HG02884 (cell line): ENCODE results near the gene RHBDD1.
"Not testable (repeated sequence)": the region's sequence is repeated elsewhere in the genome, so short reads cannot be mapped to it uniquely, and the experiment has no call there.

ENCODE experiments used
- ATAC-seq: cut with Tn5 transposase; IDR thresholded peaks from one replicate; pipeline ENCODE4 v1.9.1; 2021; ENCODE audit warnings: mild to moderate bottlenecking, moderate library complexity; ENCODE audit not compliant: unreplicated experiment

The RHBDD1 gene

GRCh38 chr2:226799211-226799975 lies 36.5 kb upstream of the RHBDD1 start, which contains the start of gene IRS1:
IRS1 (minus strand) TSS chr2:226799820; CDS start chr2:226798738, 1,082 bp downstream.
- peak; percentile 33 for ATAC-seq

DNA sequence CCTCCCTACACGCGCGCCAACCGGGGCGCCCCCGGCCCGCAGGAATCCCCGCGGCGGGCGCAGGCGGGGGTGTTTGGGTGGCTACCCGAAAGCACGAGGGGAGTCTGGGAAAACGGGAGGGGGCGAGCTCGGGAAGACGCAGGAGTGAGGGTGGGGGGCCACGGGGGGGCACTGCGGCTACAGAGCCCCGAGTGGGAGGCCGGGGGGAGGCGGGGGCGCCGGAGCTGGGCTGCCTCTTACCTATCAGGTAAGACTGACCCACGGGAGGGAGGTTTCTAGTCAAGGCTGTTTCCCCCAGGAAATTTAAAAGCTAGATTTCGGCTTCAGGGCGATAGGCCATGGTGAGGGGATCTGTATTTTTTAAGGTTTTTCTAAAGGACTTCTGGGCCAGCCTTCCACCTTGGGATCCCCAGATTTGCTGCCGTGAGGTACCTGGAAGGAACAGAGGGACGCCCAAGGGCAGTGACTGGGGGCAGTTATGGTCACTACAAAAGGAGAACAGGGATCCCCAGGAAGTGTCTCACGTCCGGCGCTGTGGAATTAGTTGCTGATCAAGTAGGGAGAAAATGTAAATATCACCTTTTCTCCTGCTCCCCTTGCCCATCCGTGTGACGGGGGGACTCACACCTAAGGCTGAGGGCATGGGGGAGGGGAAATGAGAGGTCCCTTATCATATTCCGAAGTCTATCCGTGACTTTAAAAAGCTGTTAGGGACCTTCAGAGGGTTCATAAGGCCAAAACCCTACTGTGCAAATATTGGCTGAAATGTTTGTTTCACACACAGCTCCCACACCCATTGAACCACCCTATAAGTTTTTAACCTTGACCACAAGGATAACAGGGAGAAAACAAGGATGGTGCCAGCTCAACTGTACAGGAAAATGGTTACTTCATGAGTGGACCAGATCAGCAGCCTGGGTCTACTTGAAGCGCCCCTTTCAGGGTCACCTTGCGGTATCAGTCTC lies 35.6 kb upstream of the RHBDD1 start:
- no peak for ATAC-seq

DNA sequence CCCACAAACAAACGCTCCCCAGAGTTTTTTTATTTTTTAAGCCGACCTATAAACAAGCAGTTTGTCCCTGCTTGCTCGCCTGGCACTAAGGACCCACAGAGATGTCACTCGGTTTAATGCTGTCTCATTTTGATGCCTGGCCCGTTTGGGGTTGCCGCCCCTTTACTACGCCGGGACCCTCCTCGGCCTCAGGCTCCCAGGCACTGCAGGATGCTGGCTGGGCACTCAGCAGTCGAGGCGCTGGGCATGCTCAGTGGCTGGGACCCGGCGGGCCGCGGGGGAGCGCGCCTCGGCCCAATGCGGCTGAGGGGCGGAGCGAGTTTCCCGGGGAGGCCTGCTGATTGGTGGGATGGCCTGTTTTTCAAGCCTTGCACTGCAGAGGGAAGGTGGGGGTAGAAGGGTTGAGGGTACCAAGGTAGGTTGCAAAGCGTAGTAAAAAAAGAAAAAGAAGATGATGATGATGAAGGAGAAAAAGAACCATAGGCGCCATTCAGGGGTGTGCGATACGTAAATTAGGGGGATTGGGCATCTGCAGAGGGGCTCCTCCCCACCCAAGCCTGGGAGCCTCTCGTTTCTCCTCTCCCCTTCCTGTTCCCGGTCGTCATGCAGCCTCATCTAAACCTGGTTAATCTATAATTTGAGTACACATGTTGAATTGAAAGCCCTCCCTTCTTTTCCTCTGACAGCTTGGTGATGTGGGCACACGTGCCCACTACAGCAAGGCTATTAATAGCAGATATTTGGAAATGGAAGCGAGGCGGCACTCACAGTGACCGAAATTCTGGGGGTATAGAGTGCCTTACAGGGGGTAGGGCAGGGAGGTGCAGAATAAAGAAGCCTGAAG lies 34.7 kb upstream of the RHBDD1 start:
- peak; percentile 76 for ATAC-seq

GRCh38 chr2:226802573-226802972 lies 33.3 kb upstream of the RHBDD1 start:
- no peak for ATAC-seq

DNA sequence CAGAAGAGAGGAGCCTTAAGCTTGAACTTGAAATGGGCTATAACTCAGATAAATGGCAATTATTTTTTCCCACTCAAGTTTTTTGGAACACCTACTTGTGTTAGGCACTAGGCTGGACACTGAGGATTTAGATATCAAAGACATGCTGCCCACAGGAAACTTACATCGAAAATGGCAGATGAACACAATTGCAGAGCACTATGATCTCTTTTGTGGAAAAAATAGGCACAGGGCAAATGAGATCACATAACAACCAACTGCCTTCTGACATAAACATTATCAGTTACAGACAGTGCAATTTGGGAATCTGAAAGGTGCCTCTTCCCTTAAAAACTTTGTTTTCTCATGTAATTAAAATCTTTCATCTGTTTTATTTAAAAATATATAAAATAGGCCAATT lies 32.4 kb upstream of the RHBDD1 start:
- no peak for ATAC-seq

DNA sequence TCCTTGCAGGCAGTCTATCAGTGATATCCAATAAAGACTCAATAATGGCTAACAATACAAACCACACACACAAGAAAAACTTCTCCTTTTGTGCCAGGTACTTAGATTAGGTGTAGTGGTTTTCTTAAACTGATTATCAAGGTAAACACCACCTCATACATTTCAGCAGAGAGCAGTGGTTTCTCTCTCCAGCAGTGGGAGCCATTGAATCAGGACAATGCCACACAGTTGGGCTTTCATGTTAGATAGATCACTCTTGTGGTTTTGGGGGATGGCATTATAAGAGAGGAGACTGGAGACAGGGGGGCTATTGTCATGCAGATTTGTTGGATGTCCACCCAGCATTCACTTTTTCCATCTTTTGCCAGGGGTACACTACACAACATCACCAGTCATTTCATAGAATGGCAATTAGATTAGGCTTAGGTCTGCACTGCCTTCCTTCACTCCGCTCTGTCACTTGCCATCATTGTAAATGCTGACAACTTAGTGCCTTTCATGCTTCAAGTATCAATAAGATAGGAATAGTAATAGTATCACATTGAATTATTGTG lies 22.6 kb upstream of the RHBDD1 start:
- no peak for ATAC-seq

- no peak for ATAC-seq
Measured at GRCh38 chr2:226818930-226819329, 16.9 kb upstream of the RHBDD1 start.

DNA sequence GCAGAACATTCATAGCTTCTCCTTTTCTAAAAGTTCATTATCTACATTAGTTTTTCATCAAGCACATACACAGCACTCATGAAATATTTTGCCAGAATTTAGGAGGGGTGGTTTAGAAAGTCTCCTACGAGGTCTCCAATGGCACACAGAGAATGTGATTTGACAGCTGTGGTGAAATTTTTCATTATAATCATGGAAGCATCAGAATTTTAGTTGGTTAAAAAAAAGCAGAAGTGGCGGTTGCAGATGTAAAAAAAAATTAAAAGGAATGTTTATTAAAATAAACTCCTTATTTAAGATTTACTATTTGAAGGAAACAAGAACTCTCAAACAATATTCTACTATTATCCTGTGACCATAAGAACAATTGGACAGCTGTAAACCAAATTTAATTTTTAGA lies 10.8 kb upstream of the RHBDD1 start:
- no peak for ATAC-seq

- ATAC-seq: no peak
Measured at GRCh38 chr2:226828191-226828590, 7.7 kb upstream of the RHBDD1 start.

GRCh38 chr2:226829721-226830631 lies 5.9 kb upstream of the RHBDD1 start:
- ATAC-seq: no peak

DNA sequence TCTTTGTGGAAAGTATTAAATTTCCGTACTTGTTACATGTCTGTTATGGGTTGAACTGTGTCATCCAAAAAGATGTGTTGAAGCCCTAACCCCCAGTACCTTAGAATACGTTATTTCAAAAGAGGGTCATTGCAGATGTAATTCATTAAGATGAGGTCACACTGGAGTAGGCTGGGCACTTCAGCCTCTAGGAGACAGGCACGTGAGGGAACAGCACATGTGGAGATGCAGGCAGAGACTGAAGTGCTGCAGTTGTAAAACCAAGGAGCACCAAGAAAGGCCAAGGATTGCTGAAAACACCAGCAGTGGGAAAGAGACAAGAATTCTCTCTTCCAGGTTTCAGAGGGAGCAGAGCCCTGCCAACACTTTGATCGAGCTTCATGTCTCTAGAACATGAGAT lies 4.6 kb upstream of the RHBDD1 start:
- ATAC-seq: no peak

- ATAC-seq: no peak
Measured at GRCh38 chr2:226832061-226832460, 3.8 kb upstream of the RHBDD1 start.

DNA sequence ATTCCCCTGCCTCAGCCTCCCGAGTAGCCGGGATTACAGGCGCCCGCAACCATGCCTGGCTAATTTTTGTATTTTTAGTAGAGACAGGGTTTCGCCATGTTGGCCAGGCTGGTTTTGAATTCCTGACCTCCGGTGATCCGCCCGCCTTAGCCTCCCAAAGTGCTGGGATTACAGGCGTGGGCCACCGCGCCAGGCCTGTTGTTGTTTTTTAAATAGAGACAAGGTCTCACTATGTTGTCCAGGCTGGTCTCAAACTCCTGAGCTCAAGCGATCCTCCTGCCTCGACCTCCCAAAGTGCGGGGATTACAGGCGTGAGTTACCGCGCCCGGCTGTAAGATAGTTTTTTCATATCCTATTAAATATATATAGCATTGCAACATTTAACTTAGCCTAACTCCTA lies 974 bp upstream of the RHBDD1 start:
- not testable (repeated sequence) for ATAC-seq

DNA sequence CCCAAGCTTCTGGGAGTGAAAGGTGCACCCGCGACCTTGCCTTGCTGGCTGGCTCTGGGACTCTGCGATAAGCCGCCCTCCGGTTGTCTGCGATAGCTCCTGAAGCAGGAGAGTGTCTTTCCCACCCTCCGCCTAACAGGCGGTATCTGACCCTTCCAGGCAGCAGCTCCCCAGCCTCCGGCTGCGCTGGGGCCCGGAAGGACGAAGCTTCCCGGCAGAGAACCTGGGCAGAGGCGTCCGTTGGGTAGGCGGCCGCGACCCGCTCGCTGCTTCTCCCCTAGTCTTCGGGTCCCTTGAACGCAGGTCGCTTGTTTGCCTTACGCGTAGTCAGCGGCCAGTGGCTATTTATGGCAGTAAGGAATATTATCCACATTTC lies 446 bp upstream of the RHBDD1 start:
- ATAC-seq: peak; percentile 26

DNA sequence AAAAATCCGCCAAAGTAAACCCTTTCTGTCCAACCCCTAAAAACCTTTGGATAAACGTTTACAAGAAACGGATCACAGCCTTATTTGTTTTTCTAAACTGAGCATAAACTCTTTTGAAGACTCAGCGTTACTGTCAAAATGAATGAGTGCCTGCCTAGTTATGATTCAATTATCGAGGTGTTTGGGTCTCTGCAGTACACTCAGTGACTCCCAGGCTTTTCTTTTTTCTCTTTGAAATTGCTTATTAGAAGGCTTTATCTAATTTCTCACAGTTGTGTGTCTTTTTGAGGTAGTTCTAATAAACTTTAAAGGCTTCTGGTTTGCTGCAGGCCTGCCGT lies 663 bp downstream of the RHBDD1 start:
- ATAC-seq: peak; percentile 3

DNA sequence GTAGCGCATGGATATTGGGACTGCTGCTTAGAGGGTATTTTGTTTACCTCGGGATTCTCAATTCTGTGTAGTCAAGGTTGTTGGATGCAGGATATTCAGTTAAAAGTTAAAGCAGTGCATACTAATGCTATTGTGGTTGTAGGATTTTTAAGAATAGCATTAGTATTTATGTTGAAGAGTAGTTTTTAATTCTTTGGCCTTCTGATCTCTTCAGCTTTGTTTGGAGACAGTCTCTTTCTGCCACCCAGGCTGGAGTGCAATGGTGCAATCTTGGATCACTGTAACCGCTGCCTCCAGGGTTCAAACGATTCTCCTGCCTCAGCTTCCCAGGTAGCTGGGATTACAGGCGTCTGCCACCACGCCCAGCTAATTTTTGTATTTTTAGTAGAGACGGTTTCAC lies 1.5 kb downstream of the RHBDD1 start:
- ATAC-seq: no peak

DNA sequence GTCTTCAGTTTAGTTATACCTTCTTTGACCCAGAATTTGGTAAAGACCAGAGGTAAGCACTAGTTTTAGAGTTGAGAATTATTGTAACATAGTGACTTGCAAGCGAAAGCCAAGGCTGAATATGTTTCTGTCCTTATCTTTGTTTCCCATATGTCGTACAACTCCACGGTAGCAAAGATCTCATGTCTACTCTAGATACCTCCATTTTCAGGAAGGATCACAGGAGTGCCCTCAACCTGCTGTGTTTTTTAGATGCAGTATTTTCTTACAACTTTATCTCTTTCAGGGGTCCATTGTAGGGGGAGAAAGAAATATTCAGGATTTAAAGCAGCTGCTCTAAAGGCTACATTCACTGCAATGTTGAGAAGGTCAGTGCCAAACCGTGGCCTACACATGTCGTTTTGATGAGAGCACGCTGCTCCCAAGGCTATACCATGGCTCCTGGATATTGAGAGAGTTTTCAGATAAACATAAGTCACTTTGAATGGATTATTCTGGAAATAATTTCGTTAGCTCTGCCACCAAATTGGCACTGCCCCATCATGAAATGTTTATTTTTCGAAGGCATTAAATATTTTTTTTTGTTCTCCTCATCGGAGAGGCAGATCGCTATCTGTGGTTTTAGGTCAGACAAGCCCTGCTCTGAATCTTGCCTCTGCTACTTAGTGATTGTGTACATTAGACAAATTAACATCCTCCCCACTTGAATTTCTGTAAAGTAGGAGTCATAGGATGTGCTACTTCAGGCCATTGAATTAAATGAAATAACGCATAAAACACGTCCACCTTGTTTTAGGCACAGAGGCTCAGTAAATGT lies 2.1 kb downstream of the RHBDD1 start:
- no peak for ATAC-seq

- no peak for ATAC-seq
Measured at GRCh38 chr2:226838722-226839121, 2.9 kb downstream of the RHBDD1 start.

- no peak for ATAC-seq
Measured at GRCh38 chr2:226839161-226839560, 3.3 kb downstream of the RHBDD1 start.
